A549 (cell line): ENCODE data around the gene STAT5A. TPM values are rescaled to one million over a fixed set of nuclear protein-coding genes. Genes with fewer than 3 reads are reported as not detected.

Experiments used
- ATAC-seq, 2 experiments: fragments of 200-7000 bp in 1 of 2; fragments of >200 bp in 1 of 2; cut with Nextera tagmentation in 1 of 2; cut with Tn5 transposase in 1 of 2; 3 replicates each; pipeline versions ENCODE4 v1.8.0 to v1.9.1; 2018 to 2020; ENCODE audit warnings: mild to moderate bottlenecking in 1 of 2, moderate library complexity in 1 of 2
- CTCF ChIA-PET: fragments of 300-600 bp; sonication (Branson Sonifier 250); formaldehyde crosslinking; extraction: SDS; loops from one replicate; lab custom pipeline; 2021; ENCODE audit warnings: antibody characterized with exemption, inconsistent platforms; lab: Yijun Ruan, JAX
- POLR2A ChIA-PET: fragments of 350-600 bp; formaldehyde crosslinking; extraction: SDS; loops from one replicate; lab custom pipeline; 2021; ENCODE audit warnings: antibody characterized with exemption, inconsistent platforms; lab: Yijun Ruan, JAX
- DNase-seq, 2 experiments: peaks; one replicate each; pipeline versions ENCODE4 v3.0.0 to v3.0.0-alpha.2; 2011 to 2016; ENCODE audit warnings: low read depth in 1 of 2, low spot score in 1 of 2
- FAIRE-seq: peaks from 2 replicates; lab custom pipeline; 2011; peaks lifted over from hg19 to GRCh38; lab: Jason Lieb, UNC
- H3K27ac ChIP-seq, 2 experiments: fragments of >200 bp; sonication (Bioruptor Twin); formaldehyde crosslinking; 3 replicates each; pipeline ENCODE4 v1.5.1; 2016 to 2017
- H3K4me1 ChIP-seq: fragments of >200 bp; sonication (Bioruptor Twin); formaldehyde crosslinking; 3 replicates; pipeline ENCODE4 v1.6.1; 2016
- H3K4me2 ChIP-seq: fragments of >200 bp; sonication (Bioruptor Twin); formaldehyde crosslinking; 3 replicates; pipeline ENCODE4 v1.6.1; 2016
- H3K4me3 ChIP-seq: fragments of >200 bp; sonication (Bioruptor Twin); formaldehyde crosslinking; 3 replicates; pipeline ENCODE4 v1.5.1; 2016
- H3K9me3 ChIP-seq: fragments of >200 bp; sonication (Bioruptor Twin); formaldehyde crosslinking; 3 replicates; pipeline ENCODE4 v1.6.1; 2016
- BCL3 ChIP-seq: fragments of >200 bp; sonication (Bioruptor Twin); formaldehyde crosslinking; IDR thresholded peaks from 3 replicates; pipeline ENCODE4 v1.6.1; 2016
- BHLHE40 ChIP-seq: IDR thresholded peaks from 2 replicates; pipeline ENCODE4 v1.6.1; 2012; ENCODE audit warnings: low read depth, low read length, inconsistent platforms
- CTCF ChIP-seq: fragments of >200 bp; sonication (Bioruptor Twin); formaldehyde crosslinking; IDR thresholded peaks from 3 replicates; pipeline ENCODE4 v1.5.1; 2016
- EHF ChIP-seq: fragments of 250-450 bp; sonication (Bioruptor Pico); IDR thresholded peaks from 2 replicates; pipeline ENCODE4 v1.5.0; 2020; ENCODE audit warnings: mild to moderate bottlenecking
- EHMT2 ChIP-seq: fragments of 200-600 bp; sonication (generic); IDR thresholded peaks from 2 replicates; pipeline ENCODE4 v1.6.1; 2016; ENCODE audit warnings: antibody characterized with exemption, low read depth, mild to moderate bottlenecking, moderate library complexity
- HEYL ChIP-seq: fragments of 250-450 bp; sonication (Bioruptor Pico); IDR thresholded peaks from 2 replicates; pipeline ENCODE4 v1.8.0; 2021; ENCODE audit warnings: mild to moderate bottlenecking, moderate library complexity
- HOXA7 ChIP-seq: fragments of 250-450 bp; sonication (Bioruptor Pico); IDR thresholded peaks from 2 replicates; pipeline ENCODE4 v1.5.0; 2020; ENCODE audit warnings: mild to moderate bottlenecking, moderate library complexity
- HOXB13 ChIP-seq: fragments of 250-450 bp; sonication (Bioruptor Pico); IDR thresholded peaks from 2 replicates; pipeline ENCODE4 v1.5.0; 2020; ENCODE audit warnings: low read depth, mild to moderate bottlenecking, moderate library complexity
- KDM1A ChIP-seq: fragments of 200-600 bp; sonication (generic); IDR thresholded peaks from 2 replicates; pipeline ENCODE4 v1.6.1; 2016; ENCODE audit warnings: low read depth, mild to moderate bottlenecking
- MYC ChIP-seq: IDR thresholded peaks from 2 replicates; pipeline ENCODE4 v1.6.1; 2012; ENCODE audit warnings: mild to moderate bottlenecking, inconsistent platforms, low read length, improper control_type of control experiment, borderline replicate concordance
- NPAS2 ChIP-seq: fragments of 250-450 bp; sonication (Bioruptor Pico); IDR thresholded peaks from 2 replicates; pipeline ENCODE4 v1.8.0; 2022; ENCODE audit warnings: mild to moderate bottlenecking, moderate library complexity, borderline replicate concordance
- NR3C1 ChIP-seq: fragments of >200 bp; sonication (Bioruptor Twin); formaldehyde crosslinking; IDR thresholded peaks from 3 replicates; pipeline ENCODE4 v1.6.1; 2017
- RARB ChIP-seq: fragments of 250-450 bp; sonication (Bioruptor Pico); IDR thresholded peaks from 2 replicates; pipeline ENCODE4 v1.8.0; 2021; ENCODE audit warnings: mild to moderate bottlenecking, moderate library complexity
- RNF2 ChIP-seq: fragments of 200-600 bp; sonication (generic); IDR thresholded peaks from 2 replicates; pipeline ENCODE4 v1.6.1; 2016; ENCODE audit warnings: low read depth, mild to moderate bottlenecking, antibody characterized with exemption, moderate library complexity, borderline replicate concordance
- SREBF2 ChIP-seq: fragments of 450-650 bp; IDR thresholded peaks from 2 replicates; pipeline ENCODE4 v1.6.1; 2014; ENCODE audit warnings: mild to moderate bottlenecking, moderate library complexity
- TFCP2L1 ChIP-seq: fragments of 250-450 bp; sonication (Bioruptor Pico); IDR thresholded peaks from 2 replicates; pipeline ENCODE4 v1.5.0; 2021; ENCODE audit warnings: mild to moderate bottlenecking
- ZFP36 ChIP-seq: fragments of 450-650 bp; IDR thresholded peaks from 2 replicates; pipeline ENCODE4 v1.6.1; 2014; ENCODE audit warnings: borderline replicate concordance; ENCODE audit not compliant: partially characterized antibody
- ZSCAN20 ChIP-seq: fragments of 250-450 bp; sonication (Bioruptor Pico); IDR thresholded peaks from 2 replicates; pipeline ENCODE4 v1.8.0; 2022; ENCODE audit warnings: mild to moderate bottlenecking, moderate library complexity
- WGBS: methylation state at CpG from one replicate; pipeline ENCODE4 v1.1.6; 2017; ENCODE audit errors: missing lambda C conversion rate; 5-methylcytosine and 5-hydroxymethylcytosine counted together
- polyA plus RNA-seq, 4 experiments: library from polyadenylated mRNA; depleted of rRNA in 3 of 4; stranded (reverse); fragments of >200 nt; fragmentation: RNase III in 1 of 4; extraction: RNeasy Plus Mini Kit Qiagen cat#74134 plus additional on column Dnase treatment in 1 of 4; gene quantifications; 2 replicates in 3 of 4; 3 replicates in 1 of 4; pipeline ENCODE4 v1.2.3, GENCODE V29; 2011 to 2017
- TF ChIP-seq, protein P1 (sequence below): fragments of >200 bp; sonication (Bioruptor Twin); formaldehyde crosslinking; IDR thresholded peaks from 2 replicates; pipeline ENCODE4 v1.6.1; 2016
- TF ChIP-seq, protein P2 (sequence below): IDR thresholded peaks from 2 replicates; pipeline ENCODE4 v1.6.1; 2012

Gene STAT5A
- polyA plus RNA-seq, 2 of the 4 experiments (the other 2 are of a cell fraction), result 2.2 to 4.0 TPM

DNA sequence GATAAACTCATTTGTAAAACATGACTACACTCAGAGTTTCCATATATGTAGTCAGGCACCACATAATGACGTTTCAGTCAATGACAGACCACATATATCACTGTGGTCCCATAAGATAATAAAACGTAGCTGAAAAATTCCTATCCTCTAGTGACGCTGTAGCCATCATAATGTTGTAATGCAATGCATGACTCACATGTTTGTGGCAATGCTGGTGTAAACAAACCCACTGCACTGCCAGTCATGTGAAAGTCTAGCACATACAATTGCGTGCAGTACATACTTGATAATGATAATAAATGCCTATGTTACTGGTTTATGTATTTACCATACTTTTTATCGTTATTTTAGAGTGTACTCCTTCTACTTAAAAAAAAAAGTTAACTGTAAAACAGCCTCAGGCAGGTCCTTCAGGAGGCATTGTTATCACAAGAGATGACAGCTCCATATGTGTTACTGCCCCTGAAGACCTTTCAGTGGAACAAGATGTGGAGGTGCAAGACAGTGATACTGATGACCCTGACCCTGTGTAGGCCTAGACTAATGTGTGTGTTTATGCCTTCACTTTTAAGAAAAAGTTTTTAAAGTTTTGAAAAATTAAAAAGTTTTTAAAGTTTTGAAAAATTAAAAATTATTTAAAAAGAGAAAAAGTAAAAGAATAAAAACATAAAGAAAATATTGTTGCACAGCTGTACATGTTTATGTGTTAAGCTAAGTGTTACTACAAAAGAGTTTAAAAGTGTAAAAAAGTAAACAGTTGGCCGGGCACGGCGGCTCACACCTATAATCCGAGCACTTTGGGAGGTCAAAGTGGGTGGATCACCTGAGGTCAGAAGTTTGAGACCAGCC, 21.2 kb upstream of the STAT5A start (continued):
- TF ChIP-seq EHF (CRISPR knock-in tag) (no peak), TFCP2L1 (CRISPR knock-in tag) (no peak), MYC (no peak), CTCF (no peak)

DNA sequence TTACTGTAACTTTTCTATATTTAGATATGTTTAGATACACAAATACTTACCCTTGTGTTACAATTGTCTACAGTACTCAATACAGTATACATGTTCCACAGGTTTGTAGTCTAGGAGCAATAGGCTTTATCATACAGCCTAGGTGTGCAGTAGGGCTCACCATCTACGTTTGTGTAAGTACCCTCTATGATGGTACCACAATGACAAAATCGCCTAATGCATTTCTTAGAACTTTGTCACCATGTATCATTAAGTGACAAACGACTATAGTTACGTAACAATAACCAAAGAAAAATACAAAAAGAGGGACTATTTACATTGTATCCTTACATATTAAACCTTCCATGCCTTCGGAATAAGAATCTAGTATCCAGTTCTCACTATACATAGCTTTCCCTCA, 20.1 kb upstream of the STAT5A start:
- Histone ChIP-seq H3K4me1 (peaks cover 54% of the 10 kb centered on the region), H3K9me3 (no peaks in the 10 kb centered on the region), H3K4me2 (peak overlapping the region; percentile 22; the same call in 1 of the 3 replicates), H3K27ac (peak overlapping the region in 1 of 2 experiments; percentile 5; a peak in 1 of 6 replicates), H3K4me3 (no peak overlapping the region)
- ChIA-PET CTCF (interaction anchor here (1.0 to 2.7 kb wide), 4 partner anchors 12 to 243 kb away, joined by 3 to 10 read pairs (median 8); no protein-coding TSS in a partner anchor), POLR2A (interaction anchor here (0.6 to 1.4 kb wide), 2 partner anchors 20 to 41 kb away, joined by 3 read pairs; partner anchors contain the start of gene STAT5A)
- FAIRE-seq (peak; percentile 88), ATAC-seq (peak in 1 of 2 experiments; percentile 15; a peak in 1 of 6 replicates), DNase-seq (no peak)
- WGBS, result 72% methylated on average over 5 of the region's 5 CpGs
- TF ChIP-seq KDM1A, result no peak
- TF ChIP-seq, protein P1, sequence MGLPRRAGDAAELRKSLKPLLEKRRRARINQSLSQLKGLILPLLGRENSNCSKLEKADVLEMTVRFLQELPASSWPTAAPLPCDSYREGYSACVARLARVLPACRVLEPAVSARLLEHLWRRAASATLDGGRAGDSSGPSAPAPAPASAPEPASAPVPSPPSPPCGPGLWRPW, result no peak
- TF ChIP-seq CTCF, result no peak
- TF ChIP-seq NR3C1, result no peak
- no peak for TF ChIP-seq HEYL (CRISPR knock-in tag)
- TF ChIP-seq EHMT2, result no peak
- no peak for TF ChIP-seq ZFP36
- TF ChIP-seq BHLHE40, result no peak
- TF ChIP-seq, protein P2, sequence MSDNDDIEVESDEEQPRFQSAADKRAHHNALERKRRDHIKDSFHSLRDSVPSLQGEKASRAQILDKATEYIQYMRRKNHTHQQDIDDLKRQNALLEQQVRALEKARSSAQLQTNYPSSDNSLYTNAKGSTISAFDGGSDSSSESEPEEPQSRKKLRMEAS, result no peak
- no peak for TF ChIP-seq NPAS2 (CRISPR knock-in tag)
- no peak for TF ChIP-seq ZSCAN20 (CRISPR knock-in tag)
- TF ChIP-seq HOXA7 (CRISPR knock-in tag), result no peak
- no peak for TF ChIP-seq BCL3
- TF ChIP-seq RNF2, result no peak
- no peak for TF ChIP-seq RARB
- TF ChIP-seq SREBF2, result no peak
- TF ChIP-seq HOXB13, result no peak
